HG03060 (cell line): ENCODE results near the gene KDM6B.

Experiments used
- ATAC-seq: cut with Tn5 transposase; IDR thresholded peaks from one replicate; pipeline ENCODE4 v1.9.1; 2021; ENCODE audit warnings: low read depth, moderate number of reproducible peaks; ENCODE audit not compliant: unreplicated experiment

The KDM6B gene

DNA sequence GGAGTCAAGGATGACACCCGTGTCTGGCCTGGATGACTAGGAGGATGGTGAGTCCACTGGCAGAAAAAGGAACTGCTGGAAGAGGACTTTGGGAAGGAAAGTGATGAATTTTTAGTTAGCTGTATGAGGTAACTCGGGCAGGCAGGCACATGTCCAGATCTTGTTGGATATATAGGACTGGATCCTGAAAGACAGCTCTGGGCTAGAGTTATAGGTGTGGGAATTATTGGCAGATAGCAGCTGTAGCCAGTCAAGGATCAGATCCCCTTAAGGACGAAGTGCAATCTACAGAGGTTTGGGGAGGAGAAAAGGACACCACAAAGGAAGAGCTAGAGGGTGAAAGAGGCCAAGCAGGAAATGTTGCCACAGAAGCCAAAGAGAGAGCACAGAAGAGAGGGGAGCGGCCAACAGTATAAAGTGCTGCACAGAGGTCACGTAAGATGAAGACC lies 33.9 kb downstream of the KDM6B start:
- ATAC-seq = no peak

DNA sequence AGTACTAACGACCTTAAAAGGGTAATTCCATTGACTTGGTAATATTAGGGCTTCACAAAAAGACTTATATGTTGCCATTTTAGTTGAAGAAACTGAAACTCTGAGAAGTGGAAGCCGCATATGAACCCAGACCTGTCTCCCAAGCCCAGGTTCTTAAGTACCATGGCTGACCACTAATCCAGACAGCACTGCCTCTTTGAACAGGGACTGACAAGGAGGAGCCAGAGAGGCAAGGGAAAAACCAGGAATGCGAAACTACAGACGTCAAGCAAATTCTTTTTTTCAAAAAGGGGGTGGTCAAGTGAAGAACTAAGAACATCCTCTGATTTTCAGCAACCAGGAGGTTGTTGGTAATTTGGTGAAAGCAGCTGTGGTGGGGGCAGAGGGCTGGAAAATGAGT lies 39.0 kb downstream of the KDM6B start:
- no peak for ATAC-seq

DNA sequence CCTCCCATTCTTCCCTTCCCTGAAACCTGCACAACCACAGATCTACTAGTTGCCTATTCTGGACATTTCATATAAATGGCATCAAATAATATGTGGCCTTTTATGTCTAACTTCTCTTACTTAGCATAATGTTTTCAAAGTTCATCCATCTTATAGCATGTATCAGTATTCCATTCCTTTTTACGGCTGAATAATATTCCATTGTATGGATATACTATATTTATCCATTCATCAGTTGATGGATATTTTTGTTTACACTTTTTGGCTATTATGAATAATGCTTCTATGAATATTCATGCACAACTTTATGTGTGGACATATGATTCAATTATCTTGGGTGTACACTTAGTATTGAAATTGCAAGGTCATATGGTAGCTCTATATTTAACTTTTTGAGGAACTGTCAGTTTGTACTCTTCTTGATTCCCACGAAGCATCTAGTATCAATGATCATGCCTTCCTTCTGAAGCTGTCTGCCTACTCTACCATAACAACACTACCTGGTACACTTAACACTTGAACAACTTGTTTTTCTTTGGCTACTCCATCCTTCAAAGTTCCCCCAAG lies 41.9 kb downstream of the KDM6B start:
- ATAC-seq = no peak

DNA sequence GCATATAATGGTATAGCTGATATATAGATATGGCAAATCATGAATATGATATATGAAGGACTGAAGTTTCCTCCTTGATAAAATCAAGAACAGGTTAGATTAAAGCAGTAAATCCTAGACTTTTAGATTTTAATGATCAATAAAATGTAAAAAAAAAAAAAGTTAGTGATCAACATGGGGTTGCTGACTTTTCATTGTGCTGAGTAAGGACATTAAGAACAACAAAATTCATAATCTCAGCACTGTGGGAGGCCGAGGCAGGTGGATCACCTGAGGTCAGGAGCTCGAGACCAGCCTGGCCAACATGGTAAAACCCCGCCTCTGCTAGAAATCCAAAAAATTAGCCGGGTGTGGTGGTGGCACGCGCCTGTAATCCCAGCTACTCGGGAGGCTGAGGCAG lies 44.2 kb downstream of the KDM6B start:
- no peak for ATAC-seq

DNA sequence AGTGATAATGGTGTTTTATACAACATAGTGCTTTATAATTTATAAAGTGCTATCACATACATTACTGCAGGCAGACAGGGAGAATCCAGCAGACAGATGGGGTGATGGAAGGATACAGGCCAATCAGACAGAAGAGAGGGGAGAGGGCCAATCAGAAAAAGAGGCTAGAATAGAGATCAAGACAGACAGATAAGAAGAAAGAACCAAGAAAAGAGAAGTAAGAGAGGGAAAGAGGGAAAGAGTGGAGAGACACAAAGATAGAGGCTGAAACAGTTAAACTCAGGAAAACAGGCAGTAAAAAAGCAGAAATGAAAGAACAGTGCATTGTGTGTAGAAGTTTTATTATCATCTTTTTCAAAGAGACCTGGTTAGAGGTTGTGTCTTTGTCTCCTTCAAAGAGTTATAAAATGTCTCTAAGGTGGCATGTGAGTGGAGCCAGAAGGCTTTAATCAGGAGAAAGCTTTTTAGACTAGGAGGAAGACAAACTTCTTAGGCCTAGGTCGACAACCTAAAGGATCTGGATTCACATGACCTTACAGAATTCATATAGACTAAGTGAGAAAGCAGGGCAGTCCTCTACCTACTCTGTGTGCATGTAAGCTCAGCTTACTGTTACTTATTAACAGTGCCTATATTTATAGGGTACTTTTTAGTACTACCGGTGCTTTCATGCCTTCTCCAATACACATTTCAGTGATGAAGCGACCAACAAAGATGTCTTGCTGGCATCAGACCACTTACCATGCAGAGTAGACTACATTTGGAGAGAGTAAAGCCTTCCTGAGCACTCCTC lies 46.3 kb downstream of the KDM6B start:
- no peak for ATAC-seq

DNA sequence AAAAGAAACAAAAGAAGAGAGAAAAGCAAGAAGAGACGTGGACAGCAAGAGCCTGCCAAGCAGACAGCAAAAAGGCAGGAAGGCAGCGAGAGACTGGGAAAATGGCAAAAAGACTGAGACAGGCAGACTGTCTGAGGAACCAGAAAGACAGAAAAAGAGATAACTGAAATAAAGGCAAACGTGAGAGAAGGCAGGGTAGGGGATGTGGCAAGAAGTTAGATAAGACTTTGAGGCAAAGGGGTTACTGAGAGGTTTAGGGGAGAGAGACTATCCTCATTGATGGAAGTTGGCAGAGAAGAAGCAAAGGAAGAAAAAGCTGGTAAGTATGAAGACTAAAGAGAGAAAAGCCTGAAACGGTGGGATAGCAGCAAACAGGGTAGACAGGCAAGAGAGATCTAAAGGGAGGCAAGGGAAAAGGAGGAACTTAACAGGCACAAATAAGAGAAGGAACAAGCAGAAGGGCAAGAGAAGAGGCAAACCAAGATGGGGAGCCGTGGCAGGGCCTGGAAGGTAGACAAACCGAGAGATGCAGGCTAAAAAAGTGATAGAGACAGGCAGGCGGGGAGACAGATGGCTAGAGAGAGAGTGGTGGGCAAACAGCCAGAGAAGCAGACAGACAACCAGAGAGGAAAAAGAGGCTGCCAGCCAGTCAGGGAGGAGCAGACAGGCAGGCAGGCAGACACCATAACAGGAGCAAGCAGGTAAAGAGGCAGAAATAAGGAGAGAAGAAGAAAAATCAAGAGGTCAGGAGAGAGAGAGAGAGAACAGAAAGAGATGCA lies 47.4 kb downstream of the KDM6B start:
- no peak for ATAC-seq

DNA sequence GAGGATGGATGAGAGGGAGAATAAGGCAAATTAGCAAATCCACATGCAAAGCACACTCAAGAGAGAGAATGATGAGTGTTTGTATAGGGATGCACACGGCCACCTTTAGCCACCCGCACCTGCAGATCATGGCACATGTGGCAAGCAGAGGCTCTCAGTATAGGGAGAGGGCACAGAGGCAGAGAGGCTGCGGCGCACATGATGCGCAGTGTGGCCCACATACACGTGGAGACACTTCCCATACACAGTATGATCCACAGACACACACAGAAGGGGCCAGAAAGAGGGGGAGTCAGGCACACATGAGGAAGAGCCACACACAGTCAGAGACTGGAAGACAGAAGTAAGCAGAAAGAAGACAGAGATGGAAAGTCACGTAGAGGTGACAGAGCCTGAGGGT lies 48.1 kb downstream of the KDM6B start:
- no peak for ATAC-seq

DNA sequence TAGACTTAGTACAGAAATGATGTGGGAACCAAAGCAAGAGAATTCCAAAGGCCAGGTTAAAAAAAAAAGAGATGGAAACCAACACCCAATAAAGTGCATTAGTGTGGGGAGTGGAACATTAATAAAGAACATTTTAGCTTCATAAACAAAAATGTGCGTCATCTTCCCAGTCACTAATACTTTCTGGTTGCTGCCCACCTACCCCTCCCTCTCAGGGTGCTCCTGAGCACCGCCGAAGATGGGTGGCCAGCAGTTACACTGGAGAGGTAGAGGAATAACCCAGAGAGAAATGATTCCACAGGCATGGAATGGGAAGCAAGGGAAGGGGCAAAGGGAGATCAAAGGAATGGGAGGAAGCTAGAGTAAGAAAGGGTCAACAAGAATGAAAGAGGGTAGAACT lies 48.6 kb downstream of the KDM6B start:
- ATAC-seq = no peak
